IPS-20b (cell line): ENCODE results near the gene ZBTB39.

ENCODE experiments used
- H3K27ac ChIP-seq: one replicate; pipeline ENCODE4 v1.5.1; 2013; ENCODE audit warnings: low read length
- H3K27me3 ChIP-seq: 2 replicates; pipeline ENCODE4 v1.6.1; 2013; ENCODE audit warnings: mild to moderate bottlenecking, low read length, inconsistent platforms; ENCODE audit not compliant: insufficient read depth
- H3K36me3 ChIP-seq: 2 replicates; pipeline ENCODE4 v1.6.1; 2013; ENCODE audit warnings: low read depth, mild to moderate bottlenecking, inconsistent platforms, low read length, moderate library complexity; ENCODE audit not compliant: insufficient read depth
- H3K4me1 ChIP-seq: 2 replicates; pipeline ENCODE4 v1.6.1; 2013; ENCODE audit warnings: mild to moderate bottlenecking, control low read depth, inconsistent platforms, low read length, moderate library complexity; ENCODE audit not compliant: insufficient read depth
- H3K4me3 ChIP-seq: 2 replicates; pipeline ENCODE4 v1.5.1; 2013; ENCODE audit warnings: mild to moderate bottlenecking, low read length, inconsistent platforms
- H3K9ac ChIP-seq: 2 replicates; pipeline ENCODE4 v1.6.1; 2013; ENCODE audit warnings: low read depth, mild to moderate bottlenecking, inconsistent platforms, low read length, moderate library complexity
- H3K9me3 ChIP-seq: 2 replicates; pipeline ENCODE4 v1.6.1; 2013; ENCODE audit warnings: mild to moderate bottlenecking, low read depth, low read length, inconsistent platforms; ENCODE audit not compliant: insufficient read depth

The ZBTB39 gene

DNA sequence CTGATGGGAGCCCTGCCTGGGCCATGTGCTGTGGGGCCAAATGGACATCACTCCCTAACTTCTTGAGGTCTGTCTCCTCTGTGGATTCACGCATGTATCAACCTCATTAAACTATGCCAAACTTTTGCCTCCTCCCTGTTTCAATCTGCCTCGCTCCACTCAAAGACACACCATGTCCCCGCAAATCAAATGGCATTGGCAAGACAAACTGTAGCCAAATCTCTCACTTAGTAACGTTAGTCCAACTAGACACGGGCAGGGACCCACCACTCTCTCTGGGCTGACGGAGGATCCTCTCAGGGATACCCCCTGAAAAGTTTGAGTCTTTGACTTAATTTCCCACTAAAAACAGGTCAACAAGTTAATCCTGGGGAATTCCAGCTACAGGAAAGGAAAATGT lies 8.0 kb downstream of the ZBTB39 start:
- Histone ChIP-seq H3K4me1 (no peaks in the 10 kb centered on the region), H3K9ac (no peak overlapping the region), H3K9me3 (no peaks in the 10 kb centered on the region), H3K27me3 (no peaks in the 10 kb centered on the region), H3K27ac (no peak overlapping the region), H3K36me3 (peaks cover 44% of the 10 kb centered on the region), H3K4me3 (no peak overlapping the region)

DNA sequence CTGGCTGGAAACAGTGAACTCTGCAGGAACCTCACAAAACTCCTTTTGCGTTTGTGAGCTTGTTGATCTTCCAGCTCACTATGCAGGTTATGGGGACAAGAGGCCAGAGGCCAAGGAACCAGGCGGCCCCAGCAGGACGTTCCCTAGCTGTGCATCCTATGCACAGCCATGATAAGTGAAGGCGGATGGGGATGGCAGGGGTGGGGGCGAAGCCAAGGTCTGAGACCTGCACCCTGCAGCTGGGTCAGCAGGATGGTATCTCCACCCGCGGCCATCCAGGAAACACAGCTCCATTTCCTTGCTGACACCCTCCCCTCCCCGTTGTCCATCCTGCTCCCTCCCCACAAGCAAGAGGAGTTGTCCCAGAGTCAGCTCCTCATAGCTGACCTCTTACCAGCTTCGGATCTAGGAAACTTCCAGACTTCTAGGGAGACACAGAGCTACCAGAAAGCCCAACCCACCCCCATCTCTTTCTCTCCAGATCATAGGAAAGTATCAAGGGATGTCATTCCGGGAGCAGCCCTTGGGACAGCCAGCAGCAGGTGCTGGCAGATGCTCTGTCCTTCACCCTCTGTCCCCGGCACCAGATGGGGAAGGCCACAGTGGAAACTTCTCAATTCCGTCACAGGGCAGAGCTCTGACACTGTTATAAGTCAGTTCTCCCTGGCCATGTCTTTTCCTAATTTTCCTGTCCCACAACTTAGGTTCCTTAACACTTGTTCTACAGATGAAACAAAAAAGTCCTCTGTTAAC lies 9.4 kb downstream of the ZBTB39 start:
- Histone ChIP-seq H3K36me3 (peaks cover 31% of the 10 kb centered on the region), H3K27me3 (no peaks in the 10 kb centered on the region), H3K4me1 (no peaks in the 10 kb centered on the region), H3K9ac (no peak overlapping the region), H3K4me3 (no peak overlapping the region), H3K27ac (no peak overlapping the region), H3K9me3 (no peaks in the 10 kb centered on the region)

DNA sequence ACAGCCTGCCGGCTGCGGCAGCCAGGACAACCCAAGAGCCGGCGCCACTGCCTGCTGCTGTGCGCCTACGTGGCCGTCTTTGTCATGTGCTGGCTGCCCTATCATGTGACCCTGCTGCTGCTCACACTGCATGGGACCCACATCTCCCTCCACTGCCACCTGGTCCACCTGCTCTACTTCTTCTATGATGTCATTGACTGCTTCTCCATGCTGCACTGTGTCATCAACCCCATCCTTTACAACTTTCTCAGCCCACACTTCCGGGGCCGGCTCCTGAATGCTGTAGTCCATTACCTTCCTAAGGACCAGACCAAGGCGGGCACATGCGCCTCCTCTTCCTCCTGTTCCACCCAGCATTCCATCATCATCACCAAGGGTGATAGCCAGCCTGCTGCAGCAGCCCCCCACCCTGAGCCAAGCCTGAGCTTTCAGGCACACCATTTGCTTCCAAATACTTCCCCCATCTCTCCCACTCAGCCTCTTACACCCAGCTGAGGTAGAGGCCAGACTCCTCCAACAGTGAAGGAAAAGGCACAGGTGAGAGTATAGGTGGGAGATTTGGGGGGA lies 10.3 kb downstream of the ZBTB39 start:
- H3K9ac ChIP-seq: no peak overlapping the region
- H3K27ac ChIP-seq: no peak overlapping the region
- H3K4me3 ChIP-seq: no peak overlapping the region
- H3K9me3 ChIP-seq: no peaks in the 10 kb centered on the region
- H3K27me3 ChIP-seq: no peaks in the 10 kb centered on the region
- no peaks in the 10 kb centered on the region for H3K4me1 ChIP-seq
- peaks cover 23% of the 10 kb centered on the region for H3K36me3 ChIP-seq

DNA sequence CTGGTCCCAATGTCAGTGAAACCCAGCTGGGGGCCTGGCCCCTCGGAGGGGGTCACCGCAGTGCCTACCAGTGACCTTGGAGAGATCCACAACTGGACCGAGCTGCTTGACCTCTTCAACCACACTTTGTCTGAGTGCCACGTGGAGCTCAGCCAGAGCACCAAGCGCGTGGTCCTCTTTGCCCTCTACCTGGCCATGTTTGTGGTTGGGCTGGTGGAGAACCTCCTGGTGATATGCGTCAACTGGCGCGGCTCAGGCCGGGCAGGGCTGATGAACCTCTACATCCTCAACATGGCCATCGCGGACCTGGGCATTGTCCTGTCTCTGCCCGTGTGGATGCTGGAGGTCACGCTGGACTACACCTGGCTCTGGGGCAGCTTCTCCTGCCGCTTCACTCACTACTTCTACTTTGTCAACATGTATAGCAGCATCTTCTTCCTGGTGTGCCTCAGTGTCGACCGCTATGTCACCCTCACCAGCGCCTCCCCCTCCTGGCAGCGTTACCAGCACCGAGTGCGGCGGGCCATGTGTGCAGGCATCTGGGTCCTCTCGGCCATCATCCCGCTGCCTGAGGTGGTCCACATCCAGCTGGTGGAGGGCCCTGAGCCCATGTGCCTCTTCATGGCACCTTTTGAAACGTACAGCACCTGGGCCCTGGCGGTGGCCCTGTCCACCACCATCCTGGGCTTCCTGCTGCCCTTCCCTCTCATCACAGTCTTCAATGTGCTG lies 11.0 kb downstream of the ZBTB39 start:
- Histone ChIP-seq H3K4me1 (no peaks in the 10 kb centered on the region), H3K27ac (no peak overlapping the region)

DNA sequence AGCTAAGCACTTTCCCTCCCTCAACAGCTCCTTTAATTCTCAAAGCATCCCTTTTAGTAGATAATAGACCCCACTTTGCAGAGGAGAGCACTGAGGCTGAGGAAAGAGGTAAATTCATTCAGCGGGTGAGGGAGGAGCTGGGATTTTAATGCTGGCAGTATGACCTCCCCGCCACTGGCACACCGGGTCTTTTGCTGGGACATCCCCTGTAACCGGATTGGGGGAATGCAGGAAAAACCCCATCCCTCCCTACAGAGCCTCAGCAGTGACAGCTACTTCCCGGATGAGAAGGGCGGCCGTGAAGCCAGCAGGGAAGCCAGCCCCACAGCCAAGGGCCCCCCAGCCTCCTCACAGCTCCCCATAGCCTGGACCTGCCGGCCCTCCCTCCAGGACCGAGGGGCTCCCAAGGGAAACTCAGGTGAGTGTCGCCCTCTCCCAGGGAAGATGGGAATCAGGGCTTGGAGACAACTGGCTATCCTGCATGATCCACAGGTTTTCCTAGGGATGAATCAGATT lies 12.1 kb downstream of the ZBTB39 start:
- H3K27me3 ChIP-seq: no peaks in the 10 kb centered on the region
- H3K9me3 ChIP-seq: no peaks in the 10 kb centered on the region
- no peak overlapping the region for H3K9ac ChIP-seq
- no peak overlapping the region for H3K27ac ChIP-seq
- H3K4me1 ChIP-seq: no peaks in the 10 kb centered on the region
- H3K36me3 ChIP-seq: peaks cover 6% of the 10 kb centered on the region; the same call in 1 of the 2 replicates
- H3K4me3 ChIP-seq: no peak overlapping the region

More for the DNA sequence above, 11.0 kb downstream of the ZBTB39 start:
- no peak overlapping the region for H3K9ac ChIP-seq
- no peaks in the 10 kb centered on the region for H3K9me3 ChIP-seq
- no peaks in the 10 kb centered on the region for H3K27me3 ChIP-seq
- H3K4me3 ChIP-seq: no peak overlapping the region
- H3K36me3 ChIP-seq: peaks cover 17% of the 10 kb centered on the region

DNA sequence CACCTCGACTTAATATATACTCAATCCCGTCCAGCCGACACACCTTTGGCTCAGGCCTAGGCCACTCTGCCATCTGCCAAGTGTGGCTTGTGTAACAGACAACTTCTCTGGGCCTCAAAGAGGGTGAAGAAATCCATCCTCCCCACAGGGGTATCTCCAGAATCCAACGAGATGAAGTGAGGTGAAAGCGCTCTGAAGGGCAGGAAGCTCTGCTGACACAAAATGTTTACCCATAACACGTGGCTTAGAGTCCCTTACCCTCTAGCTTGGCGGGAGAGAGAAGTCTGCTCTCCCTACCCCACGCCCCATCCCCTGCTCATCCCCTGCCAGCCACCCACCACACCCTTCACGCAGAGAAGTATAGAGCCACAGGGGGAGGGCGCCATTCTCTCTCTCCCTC lies 13.0 kb downstream of the ZBTB39 start:
- Histone ChIP-seq H3K9ac (no peak overlapping the region), H3K9me3 (no peaks in the 10 kb centered on the region), H3K27me3 (no peaks in the 10 kb centered on the region), H3K27ac (no peak overlapping the region), H3K36me3 (no peaks in the 10 kb centered on the region), H3K4me1 (no peaks in the 10 kb centered on the region; the same call in 1 of the 2 replicates), H3K4me3 (no peak overlapping the region)

DNA sequence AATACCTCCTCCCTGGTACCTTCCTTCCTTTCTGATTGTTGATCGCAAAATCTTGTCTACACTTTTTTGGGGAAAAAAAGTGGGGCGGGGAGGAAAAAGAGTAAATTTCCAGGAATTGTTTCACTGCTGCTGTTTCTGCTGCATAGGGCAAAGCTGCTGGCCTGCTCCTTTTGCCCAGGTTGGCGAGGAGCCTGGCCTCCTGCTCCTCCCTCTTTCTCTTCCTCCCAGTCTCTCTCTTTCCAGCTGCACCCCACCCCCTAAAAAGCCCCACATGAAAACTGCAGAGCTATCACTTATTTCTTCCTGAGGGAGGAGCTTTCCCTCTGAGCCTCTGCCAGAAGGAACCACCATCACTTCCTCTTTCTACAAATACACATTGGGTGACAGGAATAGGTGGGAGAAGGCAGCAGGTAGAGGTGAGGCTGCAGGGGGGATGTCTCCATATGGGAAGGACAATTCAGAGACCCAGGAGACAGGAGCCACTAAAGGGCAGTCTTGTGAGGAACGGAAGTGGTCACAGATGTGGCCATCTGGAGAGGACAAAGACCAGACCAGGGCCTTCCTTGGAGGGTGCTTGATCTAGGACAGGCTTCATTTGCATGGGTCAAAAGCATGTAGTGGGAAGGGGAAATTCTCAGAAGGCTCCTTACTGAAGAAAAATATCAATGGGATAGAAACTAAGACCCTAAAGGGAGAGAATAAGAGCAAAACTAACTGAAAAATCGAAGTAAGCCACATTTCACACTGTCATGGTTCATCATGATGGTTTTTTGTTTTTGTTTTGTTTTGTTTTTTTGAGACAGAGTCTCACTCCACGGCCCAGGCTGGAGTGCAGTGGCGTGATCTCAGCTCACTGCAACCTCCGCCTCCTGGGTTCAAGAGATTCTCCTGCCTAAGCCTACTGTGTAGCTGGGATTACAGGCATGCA lies 14.8 kb downstream of the ZBTB39 start:
- Histone ChIP-seq H3K4me3 (no peak overlapping the region), H3K9ac (no peak overlapping the region), H3K27ac (no peak overlapping the region), H3K27me3 (no peaks in the 10 kb centered on the region), H3K4me1 (peaks cover 6% of the 10 kb centered on the region; the same call in 1 of the 2 replicates), H3K36me3 (no peaks in the 10 kb centered on the region), H3K9me3 (no peaks in the 10 kb centered on the region)

DNA sequence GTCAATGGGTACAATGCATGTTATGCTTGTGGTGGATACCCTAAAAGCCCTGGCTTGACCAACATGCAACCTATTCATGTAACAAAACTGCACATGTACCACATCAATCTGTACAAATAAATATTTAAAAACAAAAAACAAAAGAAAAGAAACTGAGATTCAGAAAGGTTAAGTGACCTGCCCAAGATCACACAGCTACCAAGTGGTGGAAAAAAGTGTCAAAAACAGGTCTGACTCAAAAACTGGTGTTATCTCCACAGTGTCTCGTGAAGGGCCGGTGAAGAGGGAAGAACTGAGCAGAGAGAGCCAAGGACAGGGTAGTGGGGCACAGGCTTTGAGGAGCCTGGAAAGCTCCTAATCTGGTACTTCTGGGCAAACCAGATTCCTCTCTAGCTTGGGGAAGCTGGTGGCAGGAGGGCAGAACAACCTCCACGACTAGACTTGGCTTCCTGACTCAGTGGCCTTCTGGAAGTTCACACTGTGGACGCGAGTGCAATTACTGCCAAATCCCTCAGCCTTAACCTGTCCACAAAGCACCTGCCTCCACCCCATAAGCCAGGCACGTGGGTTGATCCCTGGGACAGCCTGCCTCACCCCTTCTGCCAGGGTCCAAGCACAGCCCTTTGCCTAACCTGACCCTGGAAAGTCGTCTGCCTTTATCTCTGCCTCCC lies 15.6 kb downstream of the ZBTB39 start:
- Histone ChIP-seq H3K9ac (no peak overlapping the region), H3K4me1 (peaks cover 6% of the 10 kb centered on the region; the same call in 1 of the 2 replicates), H3K27ac (no peak overlapping the region), H3K9me3 (no peaks in the 10 kb centered on the region), H3K27me3 (no peaks in the 10 kb centered on the region), H3K36me3 (no peaks in the 10 kb centered on the region), H3K4me3 (no peak overlapping the region)

DNA sequence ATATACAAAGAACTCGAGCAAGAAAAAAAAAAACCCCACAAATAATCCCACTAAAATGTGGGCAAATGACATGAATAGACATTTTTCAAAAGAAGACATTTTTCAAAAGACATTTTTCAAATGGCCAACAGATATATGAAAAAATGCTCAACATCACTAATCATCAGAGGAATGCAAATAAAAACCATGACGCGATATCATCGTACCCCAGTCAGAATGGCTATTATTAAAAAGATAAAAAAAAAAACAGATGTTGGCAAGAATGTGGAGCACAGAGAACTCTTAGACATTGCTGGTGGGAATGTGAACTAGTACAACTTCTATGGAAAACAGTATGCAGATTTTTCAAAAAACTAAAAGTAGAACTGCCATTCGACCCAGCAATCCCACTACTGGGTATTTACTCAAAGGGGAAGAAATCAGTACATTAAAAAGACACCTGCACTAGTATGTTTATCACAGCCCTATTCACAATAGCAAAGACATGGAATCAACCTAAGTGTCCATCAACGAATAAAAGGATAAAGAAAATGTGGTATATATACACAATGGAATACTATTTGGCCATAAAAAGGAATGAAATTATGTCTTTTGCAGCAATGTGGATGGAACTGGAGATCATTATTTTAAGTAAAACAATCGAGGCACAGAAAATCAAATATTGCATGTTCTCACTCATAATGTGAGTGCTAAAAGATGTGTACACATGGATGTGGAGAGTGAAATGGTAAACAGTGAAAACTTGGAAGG lies 16.3 kb downstream of the ZBTB39 start:
- Histone ChIP-seq H3K27ac (no peak overlapping the region), H3K36me3 (no peaks in the 10 kb centered on the region), H3K4me3 (no peak overlapping the region), H3K4me1 (peaks cover 6% of the 10 kb centered on the region; the same call in 1 of the 2 replicates), H3K9ac (no peak overlapping the region), H3K9me3 (no peaks in the 10 kb centered on the region), H3K27me3 (no peaks in the 10 kb centered on the region)

DNA sequence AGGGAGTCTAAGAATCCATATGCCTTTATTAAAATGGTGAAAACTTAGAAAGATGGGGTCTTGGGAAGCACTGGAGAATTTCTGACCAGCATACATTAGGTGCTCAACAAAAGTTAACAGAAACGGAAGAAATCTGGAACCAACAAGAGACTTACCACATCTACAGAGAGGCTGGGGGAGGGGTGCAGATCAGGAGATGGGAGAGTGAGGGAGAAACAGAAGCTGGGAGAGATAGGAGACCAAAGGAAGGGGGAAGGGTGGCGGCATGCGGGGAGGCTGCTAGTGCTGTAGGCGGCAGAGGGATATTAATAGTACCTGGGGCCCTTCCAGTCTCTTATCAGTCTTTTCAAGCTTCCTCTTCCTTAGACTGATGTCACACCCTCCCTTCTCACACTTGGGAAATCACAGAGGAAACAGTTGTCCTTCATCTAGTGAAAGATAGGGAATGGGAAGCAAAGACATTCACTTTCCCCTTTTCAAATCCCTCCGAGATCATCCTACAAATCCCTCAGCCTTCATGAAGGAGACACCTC lies 18.1 kb downstream of the ZBTB39 start:
- Histone ChIP-seq H3K36me3 (no peaks in the 10 kb centered on the region), H3K9me3 (no peaks in the 10 kb centered on the region), H3K9ac (no peak overlapping the region), H3K27me3 (no peaks in the 10 kb centered on the region), H3K27ac (no peak overlapping the region), H3K4me1 (peaks cover 6% of the 10 kb centered on the region; the same call in 1 of the 2 replicates), H3K4me3 (no peak overlapping the region; the same call in 1 of the 2 replicates)
